ENCODE results near the gene HTR3C. TPM values are rescaled to one million over a fixed set of nuclear protein-coding genes. Genes with fewer than 3 reads are reported as not detected.

The HTR3C gene
- total and polyA plus RNA-seq, 7 donors = 0.19 to 0.60 TPM; not detected in 5

- Histone ChIP-seq H3K27me3 (no peaks in the 10 kb centered on the region), H3K9me3 (no peaks in the 10 kb centered on the region), H3K36me3 (no peaks in the 10 kb centered on the region), H3K4me1 (no peaks in the 10 kb centered on the region), H3K4me3 (no peak overlapping the region), H3K27ac (no peak overlapping the region)
- DNase-seq = no peak
- intact Hi-C loops (cut with DNase I) = no loop called here
- TF ChIP-seq EP300 (IDR thresholded peaks at IDR 0.05) (no peak), POLR2AphosphoS5 (IDR thresholded peaks at IDR 0.05) (no peak), CTCF (IDR thresholded peaks at IDR 0.05) (no peak), POLR2A (IDR thresholded peaks at IDR 0.05) (no peak)
- WGBS, 2 donors = 33 to 61% methylated on average over 24 of the region's 24 CpGs
Observed at GRCh38 chr3:184099806-184100686, 47.2 kb downstream of the HTR3C start.

Small RNA genes lying within 50 kb of the gene (small RNA-seq; reads per million reads assigned to genes)
- 0 reads per million in 3 donors for gene RF00019

Other genes with a start within 250 kb of the HTR3C start
- 1 to 10 TPM in 1 of 4 donors, under 1 TPM in 2, not detected in 1; 0.55 to 2.1 (median 0.71) TPM for gene MAP6D1, start 227.5 kb upstream of the HTR3C start, total RNA-seq
- gene MAP6D1, start 227.5 kb upstream of the HTR3C start, polyA plus RNA-seq = under 1 TPM in 1 of 3 donors, not detected in 2; 0.34 TPM
- gene PARL, start 168.2 kb upstream of the HTR3C start, total RNA-seq = 10 to 100 TPM; 52.1 to 87.9 (median 67.4) TPM
- gene PARL, start 168.2 kb upstream of the HTR3C start, polyA plus RNA-seq = 10 to 100 TPM; 54.7 to 61.7 (median 58.3) TPM
- gene ABCC5, start 35.2 kb upstream of the HTR3C start, total RNA-seq = 10 to 100 TPM; 16.0 to 39.6 (median 21.0) TPM
- 10 to 100 TPM; 13.8 to 32.1 (median 22.0) TPM for gene ABCC5, start 35.2 kb upstream of the HTR3C start, polyA plus RNA-seq
- gene HTR3D, start 21.3 kb upstream of the HTR3C start, total RNA-seq = not detected
- not detected for gene HTR3D, start 21.3 kb upstream of the HTR3C start, polyA plus RNA-seq
- not detected for gene HTR3E, start 44.0 kb downstream of the HTR3C start, total RNA-seq
- gene HTR3E, start 44.0 kb downstream of the HTR3C start, polyA plus RNA-seq = 1 to 10 TPM in 1 of 3 donors, under 1 TPM in 1, not detected in 1; 0.54 to 1.2 TPM
- gene EIF2B5, start 82.3 kb downstream of the HTR3C start, total RNA-seq = 10 to 100 TPM; 26.0 to 43.5 (median 31.3) TPM
- 10 to 100 TPM; 31.8 to 48.1 (median 35.4) TPM for gene EIF2B5, start 82.3 kb downstream of the HTR3C start, polyA plus RNA-seq
- gene DVL3, start 102.3 kb downstream of the HTR3C start, total RNA-seq = 10 to 100 TPM; 38.5 to 71.2 (median 53.9) TPM
- gene DVL3, start 102.3 kb downstream of the HTR3C start, polyA plus RNA-seq = 10 to 100 TPM; 15.0 to 40.8 (median 26.4) TPM
- 100 to 1,000 TPM; 203 to 239 (median 225) TPM for gene AP2M1, start 121.8 kb downstream of the HTR3C start, total RNA-seq
- 100 to 1,000 TPM; 226 to 240 (median 237) TPM for gene AP2M1, start 121.8 kb downstream of the HTR3C start, polyA plus RNA-seq
- 10 to 100 TPM; 32.4 to 51.3 (median 39.2) TPM for gene ABCF3, start 133.2 kb downstream of the HTR3C start, total RNA-seq
- 10 to 100 TPM; 36.5 to 48.9 (median 45.6) TPM for gene ABCF3, start 133.2 kb downstream of the HTR3C start, polyA plus RNA-seq
- under 1 TPM in 2 of 4 donors, not detected in 2; 0.36 to 0.83 TPM for gene VWA5B2, start 176.5 kb downstream of the HTR3C start, total RNA-seq
- gene VWA5B2, start 176.5 kb downstream of the HTR3C start, polyA plus RNA-seq = 1 to 10 TPM in 1 of 3 donors, under 1 TPM in 2; 0.23 to 1.0 (median 0.60) TPM
- gene ALG3, start 195.9 kb downstream of the HTR3C start, total RNA-seq = 10 to 100 TPM; 29.6 to 46.8 (median 38.4) TPM
- 10 to 100 TPM in 2 of 3 donors, 1 to 10 TPM in 1; 9.9 to 39.7 (median 10.8) TPM for gene ALG3, start 195.9 kb downstream of the HTR3C start, polyA plus RNA-seq
- 1 to 10 TPM; 1.4 to 3.9 (median 2.4) TPM for gene EEF1AKMT4, start 196.6 kb downstream of the HTR3C start, total RNA-seq
- gene EEF1AKMT4, start 196.6 kb downstream of the HTR3C start, polyA plus RNA-seq = 1 to 10 TPM; 4.2 to 6.5 (median 5.3) TPM
- under 1 TPM in 1 of 4 donors, not detected in 3; 0.71 TPM for gene CAMK2N2, start 208.5 kb downstream of the HTR3C start, total RNA-seq
- under 1 TPM in 1 of 3 donors, not detected in 2; 0.28 TPM for gene CAMK2N2, start 208.5 kb downstream of the HTR3C start, polyA plus RNA-seq
- 1 to 10 TPM in 3 of 4 donors, under 1 TPM in 1; 0.49 to 2.9 (median 1.7) TPM for gene ECE2, start 223.0 kb downstream of the HTR3C start, total RNA-seq
- gene ECE2, start 223.0 kb downstream of the HTR3C start, polyA plus RNA-seq = under 1 TPM in 1 of 3 donors, not detected in 2; 0.63 TPM
- 100 to 1,000 TPM; 127 to 246 (median 234) TPM for gene PSMD2, start 246.2 kb downstream of the HTR3C start, total RNA-seq
- gene PSMD2, start 246.2 kb downstream of the HTR3C start, polyA plus RNA-seq = 100 to 1,000 TPM; 105 to 174 (median 153) TPM